ENCODE measurements around the gene IQCH. TPM values are rescaled to one million over a fixed set of nuclear protein-coding genes. Genes with fewer than 3 reads are reported as not detected.

IQCH gene
- total and polyA plus RNA-seq, 2 experiments from 2014 or later: 1.7 to 4.6 TPM

DNA sequence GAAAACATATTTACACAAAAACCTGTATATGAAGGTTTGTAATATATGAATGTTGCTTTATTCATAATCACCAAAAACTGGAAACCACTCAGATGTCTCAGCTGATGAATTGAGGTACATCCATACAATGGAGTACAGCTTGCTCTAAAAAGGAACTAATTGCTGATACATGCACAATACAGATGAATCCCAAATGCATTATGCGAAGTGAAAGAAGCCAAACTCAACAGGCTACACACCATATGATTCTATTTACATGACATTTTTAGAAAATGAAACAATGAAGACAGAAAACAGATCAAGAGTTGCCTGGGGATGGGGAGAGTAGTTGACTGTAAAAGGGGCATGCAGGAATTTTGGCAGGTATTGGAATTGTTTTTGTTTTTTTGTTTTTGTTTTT, 95.5 kb downstream of the IQCH start:
- H3K4me1 ChIP-seq (ENCODE audit: insufficient read depth): no peaks in the 10 kb centered on the region
- H3K79me2 ChIP-seq (replicated peaks; ENCODE audit: insufficient read depth): no peaks in the 10 kb centered on the region
- H3K9me2 ChIP-seq (ENCODE audit: insufficient read depth): no peaks in the 10 kb centered on the region
- no peaks in the 10 kb centered on the region for H4K20me1 ChIP-seq (replicated peaks; ENCODE audit: insufficient read depth)
- H3F3A ChIP-seq (replicated peaks; ENCODE audit: low read depth): no peaks in the 10 kb centered on the region
- TF ChIP-seq EZH2 (IDR thresholded peaks at IDR 0.05; ENCODE audit: low read depth, unreplicated experiment): no peak
- no peak for TF ChIP-seq CREB1 (CRISPR knock-in tag; IDR thresholded peaks at IDR 0.05; ENCODE audit: low read depth)
- TF ChIP-seq, protein P1, sequence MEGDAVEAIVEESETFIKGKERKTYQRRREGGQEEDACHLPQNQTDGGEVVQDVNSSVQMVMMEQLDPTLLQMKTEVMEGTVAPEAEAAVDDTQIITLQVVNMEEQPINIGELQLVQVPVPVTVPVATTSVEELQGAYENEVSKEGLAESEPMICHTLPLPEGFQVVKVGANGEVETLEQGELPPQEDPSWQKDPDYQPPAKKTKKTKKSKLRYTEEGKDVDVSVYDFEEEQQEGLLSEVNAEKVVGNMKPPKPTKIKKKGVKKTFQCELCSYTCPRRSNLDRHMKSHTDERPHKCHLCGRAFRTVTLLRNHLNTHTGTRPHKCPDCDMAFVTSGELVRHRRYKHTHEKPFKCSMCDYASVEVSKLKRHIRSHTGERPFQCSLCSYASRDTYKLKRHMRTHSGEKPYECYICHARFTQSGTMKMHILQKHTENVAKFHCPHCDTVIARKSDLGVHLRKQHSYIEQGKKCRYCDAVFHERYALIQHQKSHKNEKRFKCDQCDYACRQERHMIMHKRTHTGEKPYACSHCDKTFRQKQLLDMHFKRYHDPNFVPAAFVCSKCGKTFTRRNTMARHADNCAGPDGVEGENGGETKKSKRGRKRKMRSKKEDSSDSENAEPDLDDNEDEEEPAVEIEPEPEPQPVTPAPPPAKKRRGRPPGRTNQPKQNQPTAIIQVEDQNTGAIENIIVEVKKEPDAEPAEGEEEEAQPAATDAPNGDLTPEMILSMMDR (conservative IDR thresholded peaks at IDR 0.05; ENCODE audit: low read depth in 2 of 2): no peak
- no peak for TF ChIP-seq NANOG (IDR thresholded peaks at IDR 0.05; ENCODE audit: borderline replicate concordance)
- TF ChIP-seq JUNB (IDR thresholded peaks at IDR 0.05; ENCODE audit: unreplicated experiment): no peak
- no peak for TF ChIP-seq EZH2phosphoT487 (IDR thresholded peaks at IDR 0.05; ENCODE audit: unreplicated experiment)
- TF ChIP-seq ZNF114 (CRISPR knock-in tag; IDR thresholded peaks at IDR 0.05): no peak
- TF ChIP-seq, protein P2, sequence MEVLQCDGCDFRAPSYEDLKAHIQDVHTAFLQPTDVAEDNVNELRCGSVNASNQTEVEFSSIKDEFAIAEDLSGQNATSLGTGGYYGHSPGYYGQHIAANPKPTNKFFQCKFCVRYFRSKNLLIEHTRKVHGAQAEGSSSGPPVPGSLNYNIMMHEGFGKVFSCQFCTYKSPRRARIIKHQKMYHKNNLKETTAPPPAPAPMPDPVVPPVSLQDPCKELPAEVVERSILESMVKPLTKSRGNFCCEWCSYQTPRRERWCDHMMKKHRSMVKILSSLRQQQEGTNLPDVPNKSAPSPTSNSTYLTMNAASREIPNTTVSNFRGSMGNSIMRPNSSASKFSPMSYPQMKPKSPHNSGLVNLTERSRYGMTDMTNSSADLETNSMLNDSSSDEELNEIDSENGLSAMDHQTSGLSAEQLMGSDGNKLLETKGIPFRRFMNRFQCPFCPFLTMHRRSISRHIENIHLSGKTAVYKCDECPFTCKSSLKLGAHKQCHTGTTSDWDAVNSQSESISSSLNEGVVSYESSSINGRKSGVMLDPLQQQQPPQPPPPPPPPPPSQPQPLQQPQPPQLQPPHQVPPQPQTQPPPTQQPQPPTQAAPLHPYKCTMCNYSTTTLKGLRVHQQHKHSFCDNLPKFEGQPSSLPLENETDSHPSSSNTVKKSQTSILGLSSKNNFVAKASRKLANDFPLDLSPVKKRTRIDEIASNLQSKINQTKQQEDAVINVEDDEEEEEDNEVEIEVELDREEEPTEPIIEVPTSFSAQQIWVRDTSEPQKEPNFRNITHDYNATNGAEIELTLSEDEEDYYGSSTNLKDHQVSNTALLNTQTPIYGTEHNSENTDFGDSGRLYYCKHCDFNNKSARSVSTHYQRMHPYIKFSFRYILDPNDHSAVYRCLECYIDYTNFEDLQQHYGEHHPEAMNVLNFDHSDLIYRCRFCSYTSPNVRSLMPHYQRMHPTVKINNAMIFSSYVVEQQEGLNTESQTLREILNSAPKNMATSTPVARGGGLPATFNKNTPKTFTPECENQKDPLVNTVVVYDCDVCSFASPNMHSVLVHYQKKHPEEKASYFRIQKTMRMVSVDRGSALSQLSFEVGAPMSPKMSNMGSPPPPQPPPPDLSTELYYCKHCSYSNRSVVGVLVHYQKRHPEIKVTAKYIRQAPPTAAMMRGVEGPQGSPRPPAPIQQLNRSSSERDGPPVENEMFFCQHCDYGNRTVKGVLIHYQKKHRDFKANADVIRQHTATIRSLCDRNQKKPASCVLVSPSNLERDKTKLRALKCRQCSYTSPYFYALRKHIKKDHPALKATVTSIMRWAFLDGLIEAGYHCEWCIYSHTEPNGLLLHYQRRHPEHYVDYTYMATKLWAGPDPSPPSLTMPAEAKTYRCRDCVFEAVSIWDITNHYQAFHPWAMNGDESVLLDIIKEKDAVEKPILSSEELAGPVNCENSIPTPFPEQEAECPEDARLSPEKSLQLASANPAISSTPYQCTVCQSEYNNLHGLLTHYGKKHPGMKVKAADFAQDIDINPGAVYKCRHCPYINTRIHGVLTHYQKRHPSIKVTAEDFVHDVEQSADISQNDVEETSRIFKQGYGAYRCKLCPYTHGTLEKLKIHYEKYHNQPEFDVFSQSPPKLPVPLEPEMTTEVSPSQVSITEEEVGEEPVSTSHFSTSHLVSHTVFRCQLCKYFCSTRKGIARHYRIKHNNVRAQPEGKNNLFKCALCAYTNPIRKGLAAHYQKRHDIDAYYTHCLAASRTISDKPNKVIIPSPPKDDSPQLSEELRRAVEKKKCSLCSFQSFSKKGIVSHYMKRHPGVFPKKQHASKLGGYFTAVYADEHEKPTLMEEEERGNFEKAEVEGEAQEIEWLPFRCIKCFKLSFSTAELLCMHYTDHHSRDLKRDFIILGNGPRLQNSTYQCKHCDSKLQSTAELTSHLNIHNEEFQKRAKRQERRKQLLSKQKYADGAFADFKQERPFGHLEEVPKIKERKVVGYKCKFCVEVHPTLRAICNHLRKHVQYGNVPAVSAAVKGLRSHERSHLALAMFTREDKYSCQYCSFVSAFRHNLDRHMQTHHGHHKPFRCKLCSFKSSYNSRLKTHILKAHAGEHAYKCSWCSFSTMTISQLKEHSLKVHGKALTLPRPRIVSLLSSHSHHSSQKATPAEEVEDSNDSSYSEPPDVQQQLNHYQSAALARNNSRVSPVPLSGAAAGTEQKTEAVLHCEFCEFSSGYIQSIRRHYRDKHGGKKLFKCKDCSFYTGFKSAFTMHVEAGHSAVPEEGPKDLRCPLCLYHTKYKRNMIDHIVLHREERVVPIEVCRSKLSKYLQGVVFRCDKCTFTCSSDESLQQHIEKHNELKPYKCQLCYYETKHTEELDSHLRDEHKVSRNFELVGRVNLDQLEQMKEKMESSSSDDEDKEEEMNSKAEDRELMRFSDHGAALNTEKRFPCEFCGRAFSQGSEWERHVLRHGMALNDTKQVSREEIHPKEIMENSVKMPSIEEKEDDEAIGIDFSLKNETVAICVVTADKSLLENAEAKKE (CRISPR knock-in tag; IDR thresholded peaks at IDR 0.05): no peak
- no peak for TF ChIP-seq POLR2AphosphoS5 (IDR thresholded peaks at IDR 0.05; ENCODE audit: low read depth)
- no peak for TF ChIP-seq ZNF331 (CRISPR knock-in tag; IDR thresholded peaks at IDR 0.05; ENCODE audit: low read depth)
- TF ChIP-seq, protein P3, sequence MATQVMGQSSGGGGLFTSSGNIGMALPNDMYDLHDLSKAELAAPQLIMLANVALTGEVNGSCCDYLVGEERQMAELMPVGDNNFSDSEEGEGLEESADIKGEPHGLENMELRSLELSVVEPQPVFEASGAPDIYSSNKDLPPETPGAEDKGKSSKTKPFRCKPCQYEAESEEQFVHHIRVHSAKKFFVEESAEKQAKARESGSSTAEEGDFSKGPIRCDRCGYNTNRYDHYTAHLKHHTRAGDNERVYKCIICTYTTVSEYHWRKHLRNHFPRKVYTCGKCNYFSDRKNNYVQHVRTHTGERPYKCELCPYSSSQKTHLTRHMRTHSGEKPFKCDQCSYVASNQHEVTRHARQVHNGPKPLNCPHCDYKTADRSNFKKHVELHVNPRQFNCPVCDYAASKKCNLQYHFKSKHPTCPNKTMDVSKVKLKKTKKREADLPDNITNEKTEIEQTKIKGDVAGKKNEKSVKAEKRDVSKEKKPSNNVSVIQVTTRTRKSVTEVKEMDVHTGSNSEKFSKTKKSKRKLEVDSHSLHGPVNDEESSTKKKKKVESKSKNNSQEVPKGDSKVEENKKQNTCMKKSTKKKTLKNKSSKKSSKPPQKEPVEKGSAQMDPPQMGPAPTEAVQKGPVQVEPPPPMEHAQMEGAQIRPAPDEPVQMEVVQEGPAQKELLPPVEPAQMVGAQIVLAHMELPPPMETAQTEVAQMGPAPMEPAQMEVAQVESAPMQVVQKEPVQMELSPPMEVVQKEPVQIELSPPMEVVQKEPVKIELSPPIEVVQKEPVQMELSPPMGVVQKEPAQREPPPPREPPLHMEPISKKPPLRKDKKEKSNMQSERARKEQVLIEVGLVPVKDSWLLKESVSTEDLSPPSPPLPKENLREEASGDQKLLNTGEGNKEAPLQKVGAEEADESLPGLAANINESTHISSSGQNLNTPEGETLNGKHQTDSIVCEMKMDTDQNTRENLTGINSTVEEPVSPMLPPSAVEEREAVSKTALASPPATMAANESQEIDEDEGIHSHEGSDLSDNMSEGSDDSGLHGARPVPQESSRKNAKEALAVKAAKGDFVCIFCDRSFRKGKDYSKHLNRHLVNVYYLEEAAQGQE (IDR thresholded peaks at IDR 0.05; ENCODE audit: unreplicated experiment): no peak
- no peak for TF ChIP-seq STAT1 (IDR thresholded peaks at IDR 0.05; ENCODE audit: unreplicated experiment)
- TF ChIP-seq, protein P4, sequence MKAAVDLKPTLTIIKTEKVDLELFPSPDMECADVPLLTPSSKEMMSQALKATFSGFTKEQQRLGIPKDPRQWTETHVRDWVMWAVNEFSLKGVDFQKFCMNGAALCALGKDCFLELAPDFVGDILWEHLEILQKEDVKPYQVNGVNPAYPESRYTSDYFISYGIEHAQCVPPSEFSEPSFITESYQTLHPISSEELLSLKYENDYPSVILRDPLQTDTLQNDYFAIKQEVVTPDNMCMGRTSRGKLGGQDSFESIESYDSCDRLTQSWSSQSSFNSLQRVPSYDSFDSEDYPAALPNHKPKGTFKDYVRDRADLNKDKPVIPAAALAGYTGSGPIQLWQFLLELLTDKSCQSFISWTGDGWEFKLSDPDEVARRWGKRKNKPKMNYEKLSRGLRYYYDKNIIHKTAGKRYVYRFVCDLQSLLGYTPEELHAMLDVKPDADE (IDR thresholded peaks at IDR 0.05): no peak
- H2AFZ ChIP-seq: no peak overlapping the region
- no peak overlapping the region for H3K4me3 ChIP-seq
- no peaks in the 10 kb centered on the region for H3K27me3 ChIP-seq (ENCODE audit: insufficient read depth)
- H3K36me3 Mint-ChIP-seq (ENCODE audit: low read depth): peaks cover 14% of the 10 kb centered on the region; the same call in 2 of the 3 replicates
- H3K27ac ChIP-seq (ENCODE audit: low read depth): no peak overlapping the region
- ATAC-seq (no peak), DNase-seq (ENCODE audit: low spot score) (no peak)
- H3K27me3 Mint-ChIP-seq (ENCODE audit: insufficient read depth, low read depth, poor library complexity): peaks cover 2% of the 10 kb centered on the region
- H3K36me3 ChIP-seq (ENCODE audit: insufficient read depth): no peaks in the 10 kb centered on the region; the same call in 1 of the 2 replicates
- no peak overlapping the region for H3K27ac Mint-ChIP-seq
- no peak overlapping the region for H3K4me3 Mint-ChIP-seq
- H3K4me2 ChIP-seq: no peak overlapping the region
- peaks cover 13% of the 10 kb centered on the region; the same call in 2 of the 3 replicates for H3K9me3 Mint-ChIP-seq
- H3K4me1 Mint-ChIP-seq: peaks cover 9% of the 10 kb centered on the region
